HEK293T (cell line): ENCODE results near the gene NDUFS7.
A peak's percentile ranks its signal among the peaks of the same experiment; 100 is the strongest.

ENCODE experiments used
- CTCF ChIA-PET: fragments of 350-600 bp; formaldehyde crosslinking; extraction: SDS; loops from one replicate; lab custom pipeline; 2021; ENCODE audit warnings: antibody characterized with exemption, inconsistent platforms; lab: Yijun Ruan, JAX
- POLR2A ChIA-PET: fragments of 350-600 bp; formaldehyde crosslinking; extraction: SDS; loops from one replicate; lab custom pipeline; 2020; ENCODE audit warnings: antibody characterized with exemption, inconsistent platforms; lab: Yijun Ruan, JAX
- DNase-seq: peaks from one replicate; pipeline ENCODE4 v3.0.0; 2012; ENCODE audit warnings: mixed read lengths; ENCODE audit errors: extremely low spot score
- ARNT ChIP-seq: fragments of 450-650 bp; IDR thresholded peaks from 2 replicates; pipeline ENCODE4 v1.6.1; 2017; ENCODE audit warnings: mild to moderate bottlenecking
- BHLHE40 ChIP-seq: fragments of 450-650 bp; IDR thresholded peaks from 2 replicates; pipeline ENCODE4 v1.6.1; 2016; ENCODE audit warnings: mild to moderate bottlenecking, moderate library complexity, borderline replicate concordance
- CTBP1 ChIP-seq: fragments of 450-650 bp; IDR thresholded peaks from 2 replicates; pipeline ENCODE4 v1.6.1; 2016; ENCODE audit warnings: borderline replicate concordance
- ELF4 ChIP-seq: fragments of 450-650 bp; IDR thresholded peaks from 2 replicates; pipeline ENCODE4 v1.6.1; 2017; ENCODE audit warnings: antibody characterized with exemption
- FOXA1 ChIP-seq: fragments of 450-650 bp; IDR thresholded peaks from 2 replicates; pipeline ENCODE4 v1.6.1; 2016; ENCODE audit warnings: mild to moderate bottlenecking
- FOXK2 ChIP-seq: fragments of 450-650 bp; IDR thresholded peaks from 2 replicates; pipeline ENCODE4 v1.6.1; 2016; ENCODE audit warnings: mild to moderate bottlenecking
- FOXM1 ChIP-seq: fragments of 450-650 bp; IDR thresholded peaks from 2 replicates; pipeline ENCODE4 v1.6.1; 2017; ENCODE audit warnings: mild to moderate bottlenecking, borderline replicate concordance
- HDGF ChIP-seq: fragments of 450-650 bp; IDR thresholded peaks from 2 replicates; pipeline ENCODE4 v1.6.1; 2017; ENCODE audit warnings: antibody characterized with exemption, borderline replicate concordance
- L3MBTL2 ChIP-seq: fragments of 450-650 bp; conservative IDR thresholded peaks from 2 replicates; pipeline ENCODE4 v1.6.1; 2016; ENCODE audit warnings: mild to moderate bottlenecking
- LEF1 ChIP-seq: fragments of 450-650 bp; IDR thresholded peaks from 2 replicates; pipeline ENCODE4 v1.6.1; 2017; ENCODE audit warnings: mild to moderate bottlenecking, borderline replicate concordance
- NFRKB ChIP-seq: fragments of 450-650 bp; IDR thresholded peaks from 2 replicates; pipeline ENCODE4 v1.6.1; 2016; ENCODE audit warnings: mild to moderate bottlenecking, moderate library complexity
- PKNOX1 ChIP-seq: fragments of 450-650 bp; IDR thresholded peaks from 2 replicates; pipeline ENCODE4 v1.6.1; 2016
- SP1 ChIP-seq: fragments of 450-650 bp; IDR thresholded peaks from 2 replicates; pipeline ENCODE4 v1.6.1; 2017
- SUZ12 ChIP-seq: fragments of 450-650 bp; IDR thresholded peaks from 2 replicates; pipeline ENCODE4 v1.6.1; 2016; ENCODE audit warnings: mild to moderate bottlenecking
- TARDBP ChIP-seq: fragments of 450-650 bp; IDR thresholded peaks from 2 replicates; pipeline ENCODE4 v1.6.1; 2016
- ZNF384 ChIP-seq: fragments of 450-650 bp; IDR thresholded peaks from 2 replicates; pipeline ENCODE4 v1.6.1; 2016

NDUFS7 gene

GRCh38 chr19:1383312-1384084 is at the start of gene NDUFS7:
TSS of gene NDUFS7 (plus strand) at chr19:1383907. CDS start at chr19:1383927, 20 bp downstream.
- peak; percentile 77 for DNase-seq
- CTCF ChIA-PET, result interaction anchor here (0.8 to 1.8 kb wide), 3 partner anchors 68 to 139 kb away, joined by 3 to 9 read pairs (median 5); no protein-coding TSS in a partner anchor
- POLR2A ChIA-PET, result interaction anchor here (0.7 to 1.1 kb wide), 2 partner anchors 35 to 114 kb away, joined by 3 to 7 read pairs; partner anchors contain the start of gene CIRBP
- no peak for TF ChIP-seq FOXK2
- peak; percentile 53 for TF ChIP-seq ARNT
- TF ChIP-seq PKNOX1, result no peak
- TF ChIP-seq SP1, result no peak
- TF ChIP-seq BHLHE40, result no peak
- TF ChIP-seq LEF1, result peak; percentile 46; the same call in 1 of the 2 replicates
- TF ChIP-seq L3MBTL2, result peak; percentile 47; the same call in 1 of the 2 replicates
- no peak; the same call in 1 of the 2 replicates for TF ChIP-seq ELF4
- peak; percentile 77 for TF ChIP-seq TARDBP
- no peak; the same call in 1 of the 2 replicates for TF ChIP-seq ZNF384
- peak; percentile 95 for TF ChIP-seq CTBP1
- TF ChIP-seq HDGF, result no peak
- TF ChIP-seq FOXM1, result peak; percentile 76
- no peak for TF ChIP-seq SUZ12
- no peak for TF ChIP-seq FOXA1
- TF ChIP-seq NFRKB, result peak; percentile 78

- DNase-seq, result no peak
- POLR2A ChIA-PET, result interaction anchor here (2.2 to 3.0 kb wide), 2 partner anchors 18 to 67 kb away, joined by 12 read pairs; partner anchors contain the start of gene CIRBP
Measured at GRCh38 chr19:1336079-1336684, 47.5 kb upstream of the NDUFS7 start.

GRCh38 chr19:1340681-1341469 is 42.8 kb upstream of the NDUFS7 start:
- POLR2A ChIA-PET, result no interaction called here
- TF ChIP-seq TARDBP, result no peak
- TF ChIP-seq FOXA1, result no peak
- no peak for TF ChIP-seq ZNF384
- TF ChIP-seq L3MBTL2, result no peak
- no peak for TF ChIP-seq BHLHE40
- TF ChIP-seq PKNOX1, result no peak
- TF ChIP-seq LEF1, result no peak
- no peak for TF ChIP-seq SP1
- no peak for TF ChIP-seq FOXK2
- TF ChIP-seq SUZ12, result no peak
- TF ChIP-seq ELF4, result no peak
- CTCF ChIA-PET, result no interaction called here

More at GRCh38 chr19:1336079-1336684, 47.5 kb upstream of the NDUFS7 start:
- TF ChIP-seq L3MBTL2 (no peak), HDGF (no peak), FOXA1 (no peak), SUZ12 (no peak), BHLHE40 (no peak), TARDBP (no peak), NFRKB (no peak), ZNF384 (no peak), ARNT (no peak), SP1 (no peak)
- CTCF ChIA-PET, result no interaction called here

GRCh38 chr19:1343041-1343440 is 40.7 kb upstream of the NDUFS7 start:
- POLR2A ChIA-PET, result no interaction called here
- no peak for TF ChIP-seq SUZ12
- no peak for TF ChIP-seq ZNF384
- TF ChIP-seq BHLHE40, result no peak
- no peak for TF ChIP-seq HDGF
- no peak for TF ChIP-seq FOXM1
- no peak for TF ChIP-seq ARNT
- TF ChIP-seq ELF4, result no peak
- CTCF ChIA-PET, result no interaction called here
- DNase-seq, result no peak

More at GRCh38 chr19:1340681-1341469, 42.8 kb upstream of the NDUFS7 start:
- DNase-seq, result no peak

- ChIA-PET CTCF (no interaction called here), POLR2A (interaction anchor here (1.0 to 1.3 kb wide), 2 partner anchors 16 to 34 kb away, joined by 3 read pairs; no protein-coding TSS in a partner anchor)
- TF ChIP-seq ELF4 (no peak), LEF1 (no peak), TARDBP (no peak), FOXK2 (no peak), FOXA1 (no peak), SUZ12 (no peak), BHLHE40 (no peak), L3MBTL2 (no peak), CTBP1 (no peak), SP1 (no peak), HDGF (no peak), FOXM1 (no peak), PKNOX1 (no peak), NFRKB (no peak), ARNT (no peak), ZNF384 (no peak)
- DNase-seq, result no peak
Measured at GRCh38 chr19:1349211-1349610, 34.5 kb upstream of the NDUFS7 start.
